Adrenal gland (tissue), 5 donors: ENCODE measurements around the gene FANCL.

Experiments used
- CTCF ChIP-seq, 6 experiments: fragments of 450-650 bp in 4 of 6; fragments of 200-600 bp in 2 of 6; sonication (generic) in 1 of 6; IDR thresholded peaks; 1 replicate in 5 of 6; 2 replicates in 1 of 6; pipeline versions ENCODE4 v1.5.1 to v1.8.0; 2016 to 2021; ENCODE audit warnings: antibody characterized with exemption in 6 of 6, mild to moderate bottlenecking in 2 of 6, moderate library complexity in 1 of 6
- POLR2A ChIP-seq, 2 donors: fragments of 450-650 bp; IDR thresholded peaks; one replicate each; pipeline ENCODE4 v1.6.1; 2017; ENCODE audit warnings: antibody characterized with exemption in 2 of 2, mild to moderate bottlenecking in 2 of 2, moderate library complexity in 1 of 2
- donor health status: DM: no; HTN: no; CAD: no.

GRCh38 chr2:58137221-58137620, 103.9 kb downstream of the FANCL start:
- TF ChIP-seq CTCF (IDR thresholded peaks at IDR 0.05) (no peak), POLR2A (IDR thresholded peaks at IDR 0.05) (no peak)
